ENCODE data around the gene PTPRN2. TPM values are rescaled to one million over a fixed set of nuclear protein-coding genes. Genes with fewer than 3 reads are reported as not detected.

The PTPRN2 gene
- total and polyA plus RNA-seq, 2 of the 13 experiments (the other 11 are each of a cell fraction or from before 2014, with no cell fraction given) = 2.5 to 24.2 TPM

- FAIRE-seq (no peak), ATAC-seq (no peak), DNase-seq (ENCODE audit: low spot score) (no peak)
- ChIA-PET CTCF (ENCODE audit: low intra/inter-chr PET ratio, low total read pairs) (no interaction called here), POLR2A (interaction anchor here (1.0 kb wide), 1 partner anchor 32 kb away, joined by 4 read pairs; no protein-coding TSS in a partner anchor)
- intact Hi-C loops (cut with micrococcal nuclease; ENCODE audit: unreplicated experiment) = no loop called here
- no peak overlapping the region for H3K9ac ChIP-seq (ENCODE audit: insufficient read depth, low read depth, low read length)
- BruUV-seq (replicated peaks) = no TSS peak
- peaks cover 1 to 5% of the 10 kb centered on the region in 2 experiments; a peak in 3 of 5 replicates for H3K36me3 ChIP-seq (replicated peaks in 1 of 2; ENCODE audit: control insufficient read depth in 1 of 2, insufficient read depth in 2 of 2, low read length in 2 of 2)
- no peak overlapping the region for H2AFZ ChIP-seq (ENCODE audit: low read length)
- H3K4me3 ChIP-seq (replicated peaks in 1 of 3; ENCODE audit: insufficient read depth in 1 of 3, low read depth in 2 of 3, low read length in 3 of 3) = no peak overlapping the region
- in situ Hi-C loops (cut with HindIII; ENCODE audit: extremely low pct_ligation_motif_present, low pct_unique_long_range_greater_than_20kb) = no loop called here
- no peaks in the 10 kb centered on the region for H3K27me3 ChIP-seq (ENCODE audit: control insufficient read depth in 1 of 2, insufficient read depth in 2 of 2, low read length in 2 of 2)
- WGBS (ENCODE audit: low lambda C conversion rate) = 94% methylated on average over 20 of the region's 22 CpGs
- no peaks in the 10 kb centered on the region for H3K4me1 ChIP-seq (ENCODE audit: insufficient read depth, low read length)
- peaks cover 12% of the 10 kb centered on the region for H3K79me2 ChIP-seq (ENCODE audit: insufficient read depth, low read length)
- peaks cover 60% of the 10 kb centered on the region for H4K20me1 ChIP-seq (ENCODE audit: insufficient read depth, low read length)
- TF ChIP-seq, protein P1, sequence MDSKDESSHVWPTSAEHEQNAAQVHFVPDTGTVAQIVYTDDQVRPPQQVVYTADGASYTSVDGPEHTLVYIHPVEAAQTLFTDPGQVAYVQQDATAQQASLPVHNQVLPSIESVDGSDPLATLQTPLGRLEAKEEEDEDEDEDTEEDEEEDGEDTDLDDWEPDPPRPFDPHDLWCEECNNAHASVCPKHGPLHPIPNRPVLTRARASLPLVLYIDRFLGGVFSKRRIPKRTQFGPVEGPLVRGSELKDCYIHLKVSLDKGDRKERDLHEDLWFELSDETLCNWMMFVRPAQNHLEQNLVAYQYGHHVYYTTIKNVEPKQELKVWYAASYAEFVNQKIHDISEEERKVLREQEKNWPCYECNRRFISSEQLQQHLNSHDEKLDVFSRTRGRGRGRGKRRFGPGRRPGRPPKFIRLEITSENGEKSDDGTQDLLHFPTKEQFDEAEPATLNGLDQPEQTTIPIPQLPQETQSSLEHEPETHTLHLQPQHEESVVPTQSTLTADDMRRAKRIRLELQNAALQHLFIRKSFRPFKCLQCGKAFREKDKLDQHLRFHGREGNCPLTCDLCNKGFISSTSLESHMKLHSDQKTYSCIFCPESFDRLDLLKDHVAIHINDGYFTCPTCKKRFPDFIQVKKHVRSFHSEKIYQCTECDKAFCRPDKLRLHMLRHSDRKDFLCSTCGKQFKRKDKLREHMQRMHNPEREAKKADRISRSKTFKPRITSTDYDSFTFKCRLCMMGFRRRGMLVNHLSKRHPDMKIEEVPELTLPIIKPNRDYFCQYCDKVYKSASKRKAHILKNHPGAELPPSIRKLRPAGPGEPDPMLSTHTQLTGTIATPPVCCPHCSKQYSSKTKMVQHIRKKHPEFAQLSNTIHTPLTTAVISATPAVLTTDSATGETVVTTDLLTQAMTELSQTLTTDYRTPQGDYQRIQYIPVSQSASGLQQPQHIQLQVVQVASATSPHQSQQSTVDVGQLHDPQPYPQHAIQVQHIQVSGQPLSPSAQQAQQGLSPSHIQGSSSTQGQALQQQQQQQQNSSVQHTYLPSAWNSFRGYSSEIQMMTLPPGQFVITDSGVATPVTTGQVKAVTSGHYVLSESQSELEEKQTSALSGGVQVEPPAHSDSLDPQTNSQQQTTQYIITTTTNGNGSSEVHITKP (CRISPR knock-in tag; IDR thresholded peaks at IDR 0.05; ENCODE audit: low read depth) = no peak
- TF ChIP-seq GTF2F1 (IDR thresholded peaks at IDR 0.05; ENCODE audit: low read length) = no peak
- no peak for TF ChIP-seq MAFG (CRISPR knock-in tag; IDR thresholded peaks at IDR 0.05)
- TF ChIP-seq, protein P2, sequence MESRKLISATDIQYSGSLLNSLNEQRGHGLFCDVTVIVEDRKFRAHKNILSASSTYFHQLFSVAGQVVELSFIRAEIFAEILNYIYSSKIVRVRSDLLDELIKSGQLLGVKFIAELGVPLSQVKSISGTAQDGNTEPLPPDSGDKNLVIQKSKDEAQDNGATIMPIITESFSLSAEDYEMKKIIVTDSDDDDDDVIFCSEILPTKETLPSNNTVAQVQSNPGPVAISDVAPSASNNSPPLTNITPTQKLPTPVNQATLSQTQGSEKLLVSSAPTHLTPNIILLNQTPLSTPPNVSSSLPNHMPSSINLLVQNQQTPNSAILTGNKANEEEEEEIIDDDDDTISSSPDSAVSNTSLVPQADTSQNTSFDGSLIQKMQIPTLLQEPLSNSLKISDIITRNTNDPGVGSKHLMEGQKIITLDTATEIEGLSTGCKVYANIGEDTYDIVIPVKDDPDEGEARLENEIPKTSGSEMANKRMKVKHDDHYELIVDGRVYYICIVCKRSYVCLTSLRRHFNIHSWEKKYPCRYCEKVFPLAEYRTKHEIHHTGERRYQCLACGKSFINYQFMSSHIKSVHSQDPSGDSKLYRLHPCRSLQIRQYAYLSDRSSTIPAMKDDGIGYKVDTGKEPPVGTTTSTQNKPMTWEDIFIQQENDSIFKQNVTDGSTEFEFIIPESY (CRISPR knock-in tag; IDR thresholded peaks at IDR 0.05) = 0 out of 2 replicates have a peak, but pooled peaks have one; percentile 34
- no peak for TF ChIP-seq TFDP2 (CRISPR knock-in tag; IDR thresholded peaks at IDR 0.05)
- no peak overlapping the region for H3K4me2 ChIP-seq (ENCODE audit: low read depth, low read length)
- no peak overlapping the region for H3K27ac ChIP-seq (ENCODE audit: extremely low read length, insufficient read depth, low read length)
- no peaks in the 10 kb centered on the region for H3K9me3 ChIP-seq (ENCODE audit: low read length)
These were observed 38.4 kb downstream of the PTPRN2 start for GRCh38 chr7:158549176-158549615.
